Measurements from ENCODE around the gene CEP57L1.
"Not testable (repeated sequence)": the region's sequence is repeated elsewhere in the genome, so short reads cannot be mapped to it uniquely, and the experiment has no call there.

CEP57L1 gene

GRCh38 chr6:109172101-109172746 lies 76.9 kb downstream of the CEP57L1 start:
- no peak for DNase-seq (ENCODE audit: low spot score)

GRCh38 chr6:109174916-109175315 lies 79.6 kb downstream of the CEP57L1 start:
- no peak for DNase-seq (ENCODE audit: low spot score)

- no peak for DNase-seq (ENCODE audit: low spot score)
Observed at GRCh38 chr6:109178921-109179320, 83.6 kb downstream of the CEP57L1 start.

GRCh38 chr6:109179507-109179906 lies 84.2 kb downstream of the CEP57L1 start:
- DNase-seq (ENCODE audit: low spot score): no peak

- no peak for DNase-seq (ENCODE audit: low spot score)
Observed at GRCh38 chr6:109182578-109182977, 87.3 kb downstream of the CEP57L1 start.

GRCh38 chr6:109183109-109183650 lies 87.9 kb downstream of the CEP57L1 start:
- no peak for DNase-seq (ENCODE audit: low spot score)

GRCh38 chr6:109184638-109185037 lies 89.3 kb downstream of the CEP57L1 start:
- DNase-seq (ENCODE audit: low spot score): no peak

GRCh38 chr6:109186012-109186411 lies 90.7 kb downstream of the CEP57L1 start:
- DNase-seq (ENCODE audit: low spot score): no peak

GRCh38 chr6:109187399-109188114 lies 92.2 kb downstream of the CEP57L1 start:
- peak; percentile 75 for DNase-seq (ENCODE audit: low spot score)

GRCh38 chr6:109188115-109188411 lies 92.8 kb downstream of the CEP57L1 start:
- DNase-seq (ENCODE audit: low spot score): no peak

GRCh38 chr6:109191368-109191767 lies 96.1 kb downstream of the CEP57L1 start:
- not testable (repeated sequence) for DNase-seq (ENCODE audit: low spot score)

GRCh38 chr6:109192865-109193264 lies 97.6 kb downstream of the CEP57L1 start:
- DNase-seq (ENCODE audit: low spot score): no peak

GRCh38 chr6:109194880-109195279 lies 99.6 kb downstream of the CEP57L1 start:
- DNase-seq (ENCODE audit: low spot score): no peak

GRCh38 chr6:109197061-109197460 lies 101.8 kb downstream of the CEP57L1 start:
- no peak for DNase-seq (ENCODE audit: low spot score)

- DNase-seq (ENCODE audit: low spot score): no peak
Observed at GRCh38 chr6:109202409-109203264, 107.3 kb downstream of the CEP57L1 start.

- no peak for DNase-seq (ENCODE audit: low spot score)
Observed at GRCh38 chr6:109204511-109204910, 109.2 kb downstream of the CEP57L1 start.

GRCh38 chr6:109212683-109213082 lies 117.4 kb downstream of the CEP57L1 start:
- DNase-seq (ENCODE audit: low spot score): no peak

Measured in cerebellar cortex (tissue), 1 donor.